ENCODE data around the gene NUP98.
"Not testable (repeated sequence)": the region's sequence is repeated elsewhere in the genome, so short reads cannot be mapped to it uniquely, and the experiment has no call there.

Gene NUP98

GRCh38 chr11:3816673-3817072, 19.3 kb upstream of the NUP98 start:
- no peaks in the 10 kb centered on the region for H3K36me3 ChIP-seq (ENCODE audit: insufficient read depth, low read length)
- H4K20me1 ChIP-seq (ENCODE audit: insufficient read depth, low read length, poor library complexity, severe bottlenecking): no peaks in the 10 kb centered on the region
- H3K79me2 ChIP-seq (ENCODE audit: insufficient read depth, low read length): no peaks in the 10 kb centered on the region
- H3F3A ChIP-seq (ENCODE audit: low read depth): no peaks in the 10 kb centered on the region
- H3K4me3 ChIP-seq (ENCODE audit: low read length, poor library complexity, severe bottlenecking): no peak overlapping the region
- H3K4me2 ChIP-seq (ENCODE audit: low read depth, low read length, poor library complexity, severe bottlenecking): no peak overlapping the region
- no peaks in the 10 kb centered on the region for H3K27me3 ChIP-seq (ENCODE audit: insufficient read depth, low read length, poor library complexity, severe bottlenecking)
- H3K9ac ChIP-seq (ENCODE audit: low read depth, low read length, poor library complexity, severe bottlenecking): no peak overlapping the region
- H2AFZ ChIP-seq (ENCODE audit: low read length): no peak overlapping the region
- peaks cover 9% of the 10 kb centered on the region for H3K4me1 ChIP-seq (ENCODE audit: insufficient read depth, low read length, poor library complexity, severe bottlenecking)
- H3K9me2 ChIP-seq (replicated peaks; ENCODE audit: low read depth, low read length): no peaks in the 10 kb centered on the region
- TF ChIP-seq CTCF (conservative IDR thresholded peaks at IDR 0.05; ENCODE audit: low read length) (no peak), EZH2phosphoT487 (IDR thresholded peaks at IDR 0.05; ENCODE audit: borderline replicate concordance) (no peak)
- H3K9me3 ChIP-seq (ENCODE audit: insufficient read depth, low read depth, low read length): no peaks in the 10 kb centered on the region

GRCh38 chr11:3815845-3816244, 18.5 kb upstream of the NUP98 start:
- no peaks in the 10 kb centered on the region for H3K27me3 ChIP-seq (ENCODE audit: insufficient read depth, low read length, poor library complexity, severe bottlenecking)
- H3F3A ChIP-seq (ENCODE audit: low read depth): no peaks in the 10 kb centered on the region
- H3K36me3 ChIP-seq (ENCODE audit: insufficient read depth, low read length): no peaks in the 10 kb centered on the region
- no peak overlapping the region for H2AFZ ChIP-seq (ENCODE audit: low read length)
- H3K79me2 ChIP-seq (ENCODE audit: insufficient read depth, low read length): no peaks in the 10 kb centered on the region
- no peak overlapping the region for H3K4me3 ChIP-seq (ENCODE audit: low read length, poor library complexity, severe bottlenecking)
- no peak overlapping the region for H3K9ac ChIP-seq (ENCODE audit: low read depth, low read length, poor library complexity, severe bottlenecking)
- no peaks in the 10 kb centered on the region for H4K20me1 ChIP-seq (ENCODE audit: insufficient read depth, low read length, poor library complexity, severe bottlenecking)
- H3K9me3 ChIP-seq (ENCODE audit: insufficient read depth, low read depth, low read length): no peaks in the 10 kb centered on the region
- no peak overlapping the region for H3K4me2 ChIP-seq (ENCODE audit: low read depth, low read length, poor library complexity, severe bottlenecking)
- peaks cover 9% of the 10 kb centered on the region for H3K4me1 ChIP-seq (ENCODE audit: insufficient read depth, low read length, poor library complexity, severe bottlenecking)
- TF ChIP-seq EZH2phosphoT487 (IDR thresholded peaks at IDR 0.05; ENCODE audit: borderline replicate concordance): no peak
- no peak for TF ChIP-seq CTCF (conservative IDR thresholded peaks at IDR 0.05; ENCODE audit: low read length)
- H3K9me2 ChIP-seq (replicated peaks; ENCODE audit: low read depth, low read length): no peaks in the 10 kb centered on the region

GRCh38 chr11:3814832-3815231, 17.5 kb upstream of the NUP98 start:
- not testable (repeated sequence) for H3K4me3 ChIP-seq (ENCODE audit: low read length, poor library complexity, severe bottlenecking); H3K9me2 ChIP-seq (replicated peaks; ENCODE audit: low read depth, low read length); H3K27me3 ChIP-seq (ENCODE audit: insufficient read depth, low read length, poor library complexity, severe bottlenecking); H3K79me2 ChIP-seq (ENCODE audit: insufficient read depth, low read length); H3K4me1 ChIP-seq (ENCODE audit: insufficient read depth, low read length, poor library complexity, severe bottlenecking); H4K20me1 ChIP-seq (ENCODE audit: insufficient read depth, low read length, poor library complexity, severe bottlenecking); H3K9ac ChIP-seq (ENCODE audit: low read depth, low read length, poor library complexity, severe bottlenecking); H3K9me3 ChIP-seq (ENCODE audit: insufficient read depth, low read depth, low read length); H3F3A ChIP-seq (ENCODE audit: low read depth); H2AFZ ChIP-seq (ENCODE audit: low read length); H3K4me2 ChIP-seq (ENCODE audit: low read depth, low read length, poor library complexity, severe bottlenecking); H3K36me3 ChIP-seq (ENCODE audit: insufficient read depth, low read length)

- TF ChIP-seq CTCF (conservative IDR thresholded peaks at IDR 0.05; ENCODE audit: low read length) (no peak), EZH2phosphoT487 (IDR thresholded peaks at IDR 0.05; ENCODE audit: borderline replicate concordance) (no peak)
- H3K27me3 ChIP-seq (ENCODE audit: insufficient read depth, low read length, poor library complexity, severe bottlenecking): no peaks in the 10 kb centered on the region
- peaks cover 8% of the 10 kb centered on the region for H3K4me1 ChIP-seq (ENCODE audit: insufficient read depth, low read length, poor library complexity, severe bottlenecking)
- no peak overlapping the region for H3K4me3 ChIP-seq (ENCODE audit: low read length, poor library complexity, severe bottlenecking)
- H3K9me3 ChIP-seq (ENCODE audit: insufficient read depth, low read depth, low read length): no peaks in the 10 kb centered on the region
- H3K36me3 ChIP-seq (ENCODE audit: insufficient read depth, low read length): no peaks in the 10 kb centered on the region
- no peaks in the 10 kb centered on the region for H3F3A ChIP-seq (ENCODE audit: low read depth)
- H3K79me2 ChIP-seq (ENCODE audit: insufficient read depth, low read length): no peaks in the 10 kb centered on the region
- no peak overlapping the region for H2AFZ ChIP-seq (ENCODE audit: low read length)
- H3K9me2 ChIP-seq (replicated peaks; ENCODE audit: low read depth, low read length): no peaks in the 10 kb centered on the region
- H3K9ac ChIP-seq (ENCODE audit: low read depth, low read length, poor library complexity, severe bottlenecking): no peak overlapping the region
- H3K4me2 ChIP-seq (ENCODE audit: low read depth, low read length, poor library complexity, severe bottlenecking): no peak overlapping the region
- no peaks in the 10 kb centered on the region for H4K20me1 ChIP-seq (ENCODE audit: insufficient read depth, low read length, poor library complexity, severe bottlenecking)
Observed at GRCh38 chr11:3810951-3811350, 13.6 kb upstream of the NUP98 start.
